ENCODE results near the gene RALGDS.
"Not testable (repeated sequence)": the region's sequence is repeated elsewhere in the genome, so short reads cannot be mapped to it uniquely, and the experiment has no call there.

RALGDS gene

DNA sequence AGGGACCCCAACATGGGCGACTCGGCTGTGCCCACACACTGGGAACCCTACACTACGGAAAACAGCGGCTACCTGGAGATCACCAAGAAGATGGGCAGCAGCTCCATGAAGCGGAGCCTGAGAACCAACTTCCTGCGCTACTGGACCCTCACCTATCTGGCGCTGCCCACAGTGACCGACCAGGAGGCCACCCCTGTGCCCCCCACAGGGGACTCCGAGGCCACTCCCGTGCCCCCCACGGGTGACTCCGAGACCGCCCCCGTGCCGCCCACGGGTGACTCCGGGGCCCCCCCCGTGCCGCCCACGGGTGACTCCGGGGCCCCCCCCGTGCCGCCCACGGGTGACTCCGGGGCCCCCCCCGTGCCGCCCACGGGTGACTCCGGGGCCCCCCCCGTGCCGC lies 50.1 kb downstream of the RALGDS start:
- DNase-seq (ENCODE audit: low read depth in 1 of 2, low spot score in 1 of 2) = not testable (repeated sequence)

GRCh38 chr9:133070500-133070961 lies 50.5 kb downstream of the RALGDS start:
- DNase-seq (ENCODE audit: low read depth in 1 of 2, low spot score in 1 of 2) = not testable (repeated sequence)

DNA sequence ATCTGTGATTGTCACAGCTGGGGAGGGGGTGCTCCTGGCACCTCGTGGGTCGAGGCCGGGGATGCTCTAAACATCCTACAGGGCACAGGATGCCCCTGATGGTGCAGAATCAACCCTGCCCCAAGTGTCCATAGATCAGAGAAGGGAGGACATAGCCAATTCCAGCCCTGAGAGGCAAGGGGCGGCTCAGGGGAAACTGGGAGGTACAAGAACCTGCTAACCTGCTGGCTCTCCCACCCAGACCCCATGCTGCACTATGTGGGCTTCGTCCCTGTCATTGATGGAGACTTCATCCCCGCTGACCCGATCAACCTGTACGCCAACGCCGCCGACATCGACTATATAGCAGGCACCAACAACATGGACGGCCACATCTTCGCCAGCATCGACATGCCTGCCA lies 52.6 kb downstream of the RALGDS start:
- DNase-seq (ENCODE audit: low read depth in 1 of 2, low spot score in 1 of 2) = not testable (repeated sequence)

- DNase-seq (ENCODE audit: low read depth in 1 of 2, low spot score in 1 of 2) = no peak
Observed at GRCh38 chr9:133067813-133068212, 53.2 kb downstream of the RALGDS start.

- DNase-seq (ENCODE audit: low read depth in 1 of 2, low spot score in 1 of 2) = no peak
Observed at GRCh38 chr9:133067006-133067405, 54.0 kb downstream of the RALGDS start.

- DNase-seq (ENCODE audit: low read depth in 1 of 2, low spot score in 1 of 2) = no peak
Observed at GRCh38 chr9:133066181-133066983, 54.7 kb downstream of the RALGDS start.

DNA sequence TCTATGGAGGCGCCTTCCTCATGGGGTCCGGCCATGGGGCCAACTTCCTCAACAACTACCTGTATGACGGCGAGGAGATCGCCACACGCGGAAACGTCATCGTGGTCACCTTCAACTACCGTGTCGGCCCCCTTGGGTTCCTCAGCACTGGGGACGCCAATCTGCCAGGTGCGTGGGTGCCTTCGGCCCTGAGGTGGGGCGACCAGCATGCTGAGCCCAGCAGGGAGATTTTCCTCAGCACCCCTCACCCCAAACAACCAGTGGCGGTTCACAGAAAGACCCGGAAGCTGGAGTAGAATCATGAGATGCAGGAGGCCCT lies 56.0 kb downstream of the RALGDS start:
- DNase-seq (ENCODE audit: low read depth in 1 of 2, low spot score in 1 of 2) = no peak

GRCh38 chr9:133064241-133065069 lies 56.6 kb downstream of the RALGDS start:
- DNase-seq (ENCODE audit: low read depth in 1 of 2, low spot score in 1 of 2) = no peak

DNA sequence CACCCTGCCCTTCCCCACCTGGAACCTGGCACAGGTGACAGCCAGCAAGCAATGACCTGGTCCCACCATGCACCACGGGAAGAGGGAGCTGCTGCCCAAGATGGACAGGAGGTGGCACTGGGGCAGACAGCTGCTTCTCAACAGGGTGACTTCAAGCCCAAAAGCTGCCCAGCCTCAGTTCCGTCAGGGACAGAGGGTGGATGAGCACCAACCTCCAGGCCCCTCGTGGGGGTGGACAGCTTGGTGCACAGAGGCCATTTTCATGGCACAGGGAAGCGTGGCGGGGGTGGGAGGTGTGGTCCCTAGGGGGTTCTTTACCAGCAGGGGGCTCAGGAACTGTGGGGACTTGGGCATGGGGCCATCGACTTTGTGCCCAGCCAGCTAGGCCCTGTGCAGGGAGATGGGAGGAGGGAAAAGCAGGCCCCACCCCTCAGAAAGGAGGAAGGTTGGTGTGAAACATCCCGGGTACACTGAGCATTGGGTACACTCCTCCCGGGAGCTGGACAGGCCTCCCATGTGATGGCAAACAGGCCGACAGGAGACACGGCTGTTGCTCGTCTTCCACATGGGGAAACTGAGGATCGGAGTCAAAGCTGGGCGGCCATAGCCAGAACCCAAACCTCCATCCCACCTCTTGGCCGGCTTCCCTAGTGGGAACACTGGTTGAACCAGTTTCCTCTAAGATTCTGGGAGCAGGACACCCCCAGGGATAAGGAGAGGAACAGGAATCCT lies 57.4 kb downstream of the RALGDS start:
- DNase-seq (ENCODE audit: low read depth in 1 of 2, low spot score in 1 of 2) = no peak

DNA sequence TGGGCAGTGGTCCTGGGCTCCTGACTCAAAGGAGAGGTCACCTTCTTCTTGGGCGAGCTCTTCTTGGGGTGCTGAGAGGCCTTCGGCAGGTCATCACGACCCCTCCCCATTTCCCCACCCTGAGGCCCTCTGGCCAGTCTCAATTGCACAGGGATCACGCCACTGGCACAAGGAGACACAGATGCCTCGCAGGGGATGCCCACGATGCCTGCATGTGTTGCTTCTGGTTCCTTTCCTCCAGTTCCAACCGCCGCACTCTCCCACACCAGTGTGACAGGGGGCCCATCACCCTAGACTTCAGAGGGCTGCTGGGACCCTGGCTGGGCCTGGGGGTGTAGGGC lies 57.9 kb downstream of the RALGDS start:
- DNase-seq (ENCODE audit: low read depth in 1 of 2, low spot score in 1 of 2) = no peak

- not testable (repeated sequence) for DNase-seq (ENCODE audit: low read depth in 1 of 2, low spot score in 1 of 2)
Observed at GRCh38 chr9:133062569-133062968, 58.5 kb downstream of the RALGDS start.

- not testable (repeated sequence) for DNase-seq (ENCODE audit: low read depth in 1 of 2, low spot score in 1 of 2)
Observed at GRCh38 chr9:133061764-133062145, 59.3 kb downstream of the RALGDS start, which contains the start of gene CEL. Gene CEL, plus strand, starts transcription at chr9:133061981. Its CDS starts 22 bp downstream, at chr9:133062003.

DNA sequence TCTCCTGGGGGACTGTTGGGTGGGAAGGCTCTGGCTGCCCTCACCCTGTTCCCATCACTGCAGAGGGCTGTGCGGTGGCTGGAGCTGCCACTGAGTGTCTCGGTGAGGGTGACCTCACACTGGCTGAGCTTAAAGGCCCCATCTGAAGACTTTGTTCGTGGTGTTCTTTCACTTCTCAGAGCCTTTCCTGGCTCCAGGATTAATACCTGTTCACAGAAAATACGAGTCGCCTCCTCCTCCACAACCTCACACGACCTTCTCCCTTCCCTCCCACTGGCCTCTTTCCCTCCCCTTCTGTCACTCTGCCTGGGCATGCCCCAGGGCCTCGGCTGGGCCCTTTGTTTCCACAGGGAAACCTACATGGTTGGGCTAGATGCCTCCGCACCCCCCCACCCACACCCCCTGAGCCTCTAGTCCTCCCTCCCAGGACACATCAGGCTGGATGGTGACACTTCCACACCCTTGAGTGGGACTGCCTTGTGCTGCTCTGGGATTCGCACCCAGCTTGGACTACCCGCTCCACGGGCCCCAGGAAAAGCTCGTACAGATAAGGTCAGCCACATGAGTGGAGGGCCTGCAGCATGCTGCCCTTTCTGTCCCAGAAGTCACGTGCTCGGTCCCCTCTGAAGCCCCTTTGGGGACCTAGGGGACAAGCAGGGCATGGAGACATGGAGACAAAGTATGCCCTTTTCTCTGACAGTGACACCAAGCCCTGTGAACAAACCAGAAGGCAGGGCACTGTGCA lies 59.8 kb downstream of the RALGDS start:
- DNase-seq (ENCODE audit: low read depth in 1 of 2, low spot score in 1 of 2) = not testable (repeated sequence)

- DNase-seq (ENCODE audit: low read depth in 1 of 2, low spot score in 1 of 2) = no peak
Observed at GRCh38 chr9:133060417-133060841, 60.6 kb downstream of the RALGDS start.

DNA sequence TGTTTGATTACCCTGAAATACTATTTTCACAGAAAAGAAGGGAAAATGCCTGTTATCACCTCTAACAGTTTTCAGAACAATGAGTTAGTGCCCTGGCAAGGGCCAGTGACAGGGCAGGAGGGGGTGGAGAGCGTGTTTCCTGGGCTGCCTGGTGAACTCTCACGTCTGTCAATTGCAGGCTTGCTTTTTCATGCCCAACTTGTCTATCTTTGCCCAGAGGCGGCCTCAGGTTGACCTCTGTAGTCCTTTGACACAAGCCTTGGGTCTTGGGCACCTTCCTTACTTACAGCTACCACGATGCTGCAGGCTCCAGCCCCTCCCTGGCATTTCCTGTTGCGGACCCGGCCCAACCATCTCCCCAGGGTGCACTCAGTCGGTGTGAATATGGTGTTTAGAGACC lies 61.4 kb downstream of the RALGDS start:
- DNase-seq (ENCODE audit: low read depth in 1 of 2, low spot score in 1 of 2) = no peak

GRCh38 chr9:133058550-133059320 lies 62.3 kb downstream of the RALGDS start:
- no peak for DNase-seq (ENCODE audit: low read depth in 1 of 2, low spot score in 1 of 2)

DNA sequence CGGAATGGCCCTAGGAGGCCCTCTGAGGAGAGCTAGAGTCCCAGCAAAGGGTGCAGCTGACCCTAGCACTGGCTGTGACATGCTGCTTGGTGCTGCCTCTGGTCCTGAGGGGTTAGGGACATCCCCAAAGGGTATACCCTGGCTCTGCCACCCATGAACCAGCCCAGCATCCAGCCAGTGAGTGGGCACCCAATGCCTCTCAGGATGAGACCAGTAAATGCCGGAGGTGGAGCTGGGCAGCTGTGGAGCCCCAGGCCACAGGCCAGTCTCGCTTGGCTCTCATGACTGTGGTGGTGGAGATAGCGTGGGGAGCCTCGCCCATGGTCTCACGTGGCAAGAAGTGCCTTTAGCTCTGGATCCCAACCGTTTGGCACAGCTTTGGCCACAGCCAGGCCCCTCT lies 63.0 kb downstream of the RALGDS start:
- no peak for DNase-seq (ENCODE audit: low read depth in 1 of 2, low spot score in 1 of 2)

- no peak for DNase-seq (ENCODE audit: low read depth in 1 of 2, low spot score in 1 of 2)
Observed at GRCh38 chr9:133057553-133057952, 63.5 kb downstream of the RALGDS start.

DNA sequence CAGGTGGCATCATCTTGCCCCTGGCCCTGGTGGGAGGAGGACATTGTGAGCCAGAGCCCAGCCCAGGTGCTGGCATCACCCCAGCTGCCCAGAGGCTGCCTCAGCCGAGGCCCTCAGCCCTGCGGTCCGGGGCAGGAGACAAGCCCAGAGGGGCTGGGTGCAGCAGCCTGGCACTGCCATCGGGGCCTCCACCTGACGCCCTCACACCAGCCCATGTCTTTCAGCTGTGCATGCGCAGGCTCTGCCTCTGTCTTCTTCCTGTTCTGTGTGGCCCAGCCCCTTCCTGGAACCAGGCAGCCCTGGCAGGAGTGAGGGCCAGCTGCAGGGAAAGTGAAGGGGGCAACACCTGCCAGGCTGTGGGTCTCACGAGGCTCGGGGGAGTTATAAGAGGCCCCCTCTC lies 64.0 kb downstream of the RALGDS start:
- no peak for DNase-seq (ENCODE audit: low read depth in 1 of 2, low spot score in 1 of 2)

GRCh38 chr9:133056533-133056932 lies 64.5 kb downstream of the RALGDS start:
- DNase-seq (ENCODE audit: low read depth in 1 of 2, low spot score in 1 of 2) = no peak

Measured in activated CD4-positive, alpha-beta T cell treated with anti-CD3 and anti-CD28 coated beads, Interleukin-2, amount 50 U/mL, for 24 hours (primary cell).